HG03439 (cell line): ENCODE data around the gene TRPC6.
"Not testable (repeated sequence)": the region's sequence is repeated elsewhere in the genome, so short reads cannot be mapped to it uniquely, and the experiment has no call there.

Experiments used
- ATAC-seq: cut with Tn5 transposase; IDR thresholded peaks from one replicate; pipeline ENCODE4 v1.9.1; 2021; ENCODE audit warnings: mild to moderate bottlenecking, moderate library complexity; ENCODE audit not compliant: unreplicated experiment

TRPC6 gene

GRCh38 chr11:101456812-101457211 lies 127.0 kb downstream of the TRPC6 start:
- ATAC-seq, result no peak

DNA sequence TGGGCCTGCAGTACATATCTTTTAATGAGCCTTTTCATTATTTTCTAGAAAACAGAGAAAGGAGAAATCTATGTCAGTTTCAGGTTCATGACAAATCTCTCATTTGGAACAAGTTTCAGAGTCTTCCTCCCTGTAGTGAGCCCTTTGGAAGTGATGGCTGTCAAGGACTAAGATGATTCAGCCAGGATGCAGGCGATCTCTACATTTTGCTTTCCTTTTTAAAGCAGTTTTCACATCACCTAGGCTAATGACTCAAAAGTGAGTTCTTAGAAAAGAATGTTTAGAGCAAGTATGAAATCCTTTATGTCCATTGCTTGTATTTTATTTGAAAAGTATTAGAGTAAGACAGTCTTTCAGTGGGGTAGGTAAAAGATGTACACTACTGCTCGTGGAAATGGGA lies 130.1 kb downstream of the TRPC6 start:
- ATAC-seq, result no peak

GRCh38 chr11:101448881-101449442 lies 134.8 kb downstream of the TRPC6 start:
- ATAC-seq, result no peak

- no peak for ATAC-seq
Observed at GRCh38 chr11:101446726-101447125, 137.1 kb downstream of the TRPC6 start.

GRCh38 chr11:101446238-101446637 lies 137.6 kb downstream of the TRPC6 start:
- ATAC-seq, result no peak

- ATAC-seq, result no peak
Observed at GRCh38 chr11:101445761-101446160, 138.0 kb downstream of the TRPC6 start.

DNA sequence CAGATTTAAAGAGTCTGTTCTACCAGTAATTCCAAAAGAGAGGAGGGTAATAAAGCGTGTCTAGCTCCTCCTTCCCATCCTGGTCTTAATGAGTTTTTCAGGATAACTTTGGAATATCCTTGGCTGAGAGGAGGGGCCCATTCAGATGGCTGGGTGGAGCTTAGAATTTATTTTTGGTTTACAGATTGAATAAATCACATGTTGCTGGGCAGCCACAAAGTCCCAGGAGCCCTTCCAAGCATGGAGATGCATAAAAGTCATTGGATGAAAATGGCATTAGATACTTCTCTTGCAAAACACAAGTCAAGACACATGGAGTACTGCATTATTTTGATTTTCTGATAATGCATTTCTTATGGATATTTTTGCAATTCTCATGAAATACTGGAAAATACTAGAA lies 139.0 kb downstream of the TRPC6 start:
- no peak for ATAC-seq

- ATAC-seq, result no peak
Observed at GRCh38 chr11:101444164-101444563, 139.6 kb downstream of the TRPC6 start.

DNA sequence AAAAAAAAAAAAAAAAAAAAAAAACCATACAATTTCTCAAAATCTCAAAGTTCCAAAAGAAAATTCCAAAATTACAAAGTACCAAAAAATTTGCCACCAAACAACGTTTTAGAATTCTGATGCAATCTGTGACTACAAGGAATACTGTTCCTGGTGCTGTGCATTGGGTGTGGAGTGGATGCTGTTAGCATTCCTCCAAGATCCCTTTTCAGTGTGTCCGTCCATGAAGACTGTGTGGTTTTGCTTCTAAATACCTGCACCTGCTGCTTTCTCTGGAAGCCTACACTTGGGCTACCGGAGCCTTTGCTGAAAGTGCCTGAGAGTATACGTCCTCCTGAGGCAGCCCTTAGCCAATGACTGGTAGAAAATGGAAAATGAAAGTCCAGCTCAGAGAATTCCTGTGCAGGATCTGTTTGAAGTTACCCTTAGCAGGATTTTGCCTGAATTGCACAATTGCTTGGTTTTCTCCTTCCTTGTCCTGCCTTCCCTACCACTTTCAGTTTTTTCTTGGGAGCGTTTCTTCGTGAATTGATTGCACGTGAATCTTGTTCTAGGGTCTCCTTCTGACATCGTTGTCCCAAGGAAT lies 140.8 kb downstream of the TRPC6 start:
- ATAC-seq, result no peak

- no peak for ATAC-seq
Observed at GRCh38 chr11:101442171-101442570, 141.6 kb downstream of the TRPC6 start.

- no peak for ATAC-seq
Observed at GRCh38 chr11:101441747-101442146, 142.1 kb downstream of the TRPC6 start.

DNA sequence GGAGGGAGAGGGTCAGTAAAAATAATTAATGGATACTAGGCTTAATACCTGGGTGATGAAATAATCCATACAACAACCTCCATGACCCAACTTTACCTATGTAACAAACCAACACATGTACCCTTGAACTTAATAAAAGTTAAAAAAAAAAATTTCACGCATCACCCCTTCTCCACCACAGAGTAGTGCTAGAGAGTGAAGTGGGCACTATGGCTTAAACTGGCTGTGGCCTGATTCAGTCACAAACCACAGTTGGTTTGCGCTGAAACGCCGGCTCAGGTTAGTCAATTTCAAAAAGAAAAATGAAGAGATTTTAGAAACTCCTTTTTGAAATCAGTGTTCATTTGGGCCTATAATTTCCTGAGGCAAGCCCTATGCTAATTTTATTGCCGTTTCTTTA lies 144.3 kb downstream of the TRPC6 start:
- ATAC-seq, result no peak

DNA sequence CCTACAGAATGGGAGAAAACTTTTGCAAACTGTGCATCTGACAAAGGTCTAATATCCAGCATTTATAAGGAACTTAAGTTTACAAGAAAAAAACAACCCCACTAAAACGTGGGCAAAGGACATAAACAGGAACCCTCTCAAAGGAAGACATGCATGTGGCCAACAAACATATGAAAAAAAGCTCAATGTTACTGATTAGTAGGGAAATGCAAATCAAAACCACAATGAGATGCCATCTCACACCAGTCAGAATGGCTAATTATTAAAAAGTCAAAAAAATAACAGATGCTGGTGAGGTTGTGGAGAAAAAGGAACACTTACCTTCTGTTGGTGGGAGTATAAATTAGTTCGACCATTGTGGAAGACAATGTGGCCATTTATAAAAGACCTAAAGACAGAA lies 145.1 kb downstream of the TRPC6 start:
- not testable (repeated sequence) for ATAC-seq

DNA sequence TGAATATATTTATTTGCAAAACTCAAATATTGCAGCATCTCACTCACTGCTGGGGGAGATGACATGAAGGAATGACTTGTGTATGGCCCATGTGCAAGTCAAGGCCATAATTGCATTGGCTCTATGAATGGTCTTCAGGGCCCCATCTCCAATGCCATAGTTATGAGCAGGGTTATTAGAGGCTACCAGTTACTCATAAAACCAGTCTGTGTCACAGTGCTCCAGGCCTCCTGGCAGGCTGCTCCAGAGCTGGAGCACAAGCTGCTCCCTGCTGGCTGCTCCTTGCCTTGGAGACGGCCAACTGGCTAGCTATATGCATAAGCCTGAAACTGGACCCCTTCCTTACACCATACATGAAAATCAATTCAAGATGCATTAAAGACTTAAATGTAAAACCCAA lies 145.7 kb downstream of the TRPC6 start:
- no peak for ATAC-seq

DNA sequence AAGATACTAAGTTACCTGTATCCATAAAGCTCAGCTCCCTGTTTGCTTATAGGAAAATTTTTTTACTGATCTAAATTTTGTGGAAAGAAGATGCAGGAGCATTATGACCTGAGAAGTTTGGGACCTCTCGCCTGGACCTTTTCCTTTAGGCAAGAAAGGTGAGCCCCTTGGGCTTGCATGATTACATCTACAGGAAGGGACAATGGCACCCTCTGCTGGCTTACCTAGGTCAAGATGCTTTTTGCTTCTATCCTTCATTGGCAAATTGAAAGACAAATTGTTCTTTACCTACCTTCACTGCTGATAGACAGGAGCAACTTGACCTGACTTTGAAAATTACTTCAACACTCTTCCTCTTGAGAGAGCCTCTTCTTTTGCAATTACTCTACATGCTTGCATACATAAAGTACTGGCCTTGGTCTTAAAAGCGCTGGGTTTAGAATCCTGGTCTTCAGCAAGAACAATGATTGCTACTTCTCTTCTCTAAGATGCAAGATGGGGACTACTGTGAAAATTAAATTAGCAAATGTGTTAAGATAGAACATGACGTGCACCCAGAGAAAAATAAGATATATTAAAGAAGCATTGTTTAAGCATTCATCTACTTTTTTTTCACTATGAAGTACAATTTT lies 147.2 kb downstream of the TRPC6 start:
- no peak for ATAC-seq

DNA sequence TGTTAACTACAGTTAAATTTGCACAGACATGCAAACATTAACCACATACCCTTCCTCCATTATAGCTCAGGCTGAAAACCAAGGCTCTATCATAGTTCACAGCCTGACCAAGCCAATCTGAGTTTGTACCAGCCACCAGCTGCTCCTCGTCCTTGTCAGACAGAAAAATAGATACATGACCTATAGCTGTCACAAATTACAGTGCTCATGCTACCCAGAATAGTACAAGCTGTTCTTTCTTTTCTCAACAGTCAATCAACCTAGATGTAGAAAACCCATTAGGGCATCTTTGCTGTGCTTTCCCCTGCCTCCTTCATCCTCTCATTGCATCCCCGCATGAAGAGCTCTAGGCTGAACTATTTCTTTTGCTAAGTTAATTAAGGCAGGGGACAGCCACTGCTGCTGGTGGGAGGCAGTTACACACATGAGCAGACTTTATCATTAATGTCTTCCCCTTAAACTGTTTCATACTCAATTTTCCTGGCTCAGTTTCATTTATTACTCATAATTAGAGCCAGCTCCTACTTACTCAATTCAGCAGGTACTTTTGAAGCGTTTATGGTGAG lies 148.3 kb downstream of the TRPC6 start:
- no peak for ATAC-seq

GRCh38 chr11:101434026-101434643 lies 149.7 kb downstream of the TRPC6 start:
- ATAC-seq, result no peak

DNA sequence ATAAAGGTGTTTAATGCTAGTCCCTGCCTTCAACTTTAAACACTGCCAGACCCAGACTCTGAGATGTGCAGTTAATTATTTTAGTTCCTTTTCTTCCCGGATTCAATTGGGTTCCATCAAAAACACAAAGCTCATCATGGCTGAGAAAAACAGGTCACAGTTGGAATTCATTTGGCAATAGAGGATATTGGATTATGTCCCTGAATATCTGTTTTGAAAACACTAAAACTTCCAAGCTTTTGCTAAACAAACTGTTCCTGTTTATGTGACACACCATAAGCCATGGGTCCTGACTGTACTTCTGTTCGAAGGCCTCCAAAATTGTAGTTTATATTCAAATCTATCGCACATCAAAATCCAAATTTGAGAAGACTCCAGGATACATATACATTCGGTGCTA lies 150.7 kb downstream of the TRPC6 start:
- ATAC-seq, result no peak

DNA sequence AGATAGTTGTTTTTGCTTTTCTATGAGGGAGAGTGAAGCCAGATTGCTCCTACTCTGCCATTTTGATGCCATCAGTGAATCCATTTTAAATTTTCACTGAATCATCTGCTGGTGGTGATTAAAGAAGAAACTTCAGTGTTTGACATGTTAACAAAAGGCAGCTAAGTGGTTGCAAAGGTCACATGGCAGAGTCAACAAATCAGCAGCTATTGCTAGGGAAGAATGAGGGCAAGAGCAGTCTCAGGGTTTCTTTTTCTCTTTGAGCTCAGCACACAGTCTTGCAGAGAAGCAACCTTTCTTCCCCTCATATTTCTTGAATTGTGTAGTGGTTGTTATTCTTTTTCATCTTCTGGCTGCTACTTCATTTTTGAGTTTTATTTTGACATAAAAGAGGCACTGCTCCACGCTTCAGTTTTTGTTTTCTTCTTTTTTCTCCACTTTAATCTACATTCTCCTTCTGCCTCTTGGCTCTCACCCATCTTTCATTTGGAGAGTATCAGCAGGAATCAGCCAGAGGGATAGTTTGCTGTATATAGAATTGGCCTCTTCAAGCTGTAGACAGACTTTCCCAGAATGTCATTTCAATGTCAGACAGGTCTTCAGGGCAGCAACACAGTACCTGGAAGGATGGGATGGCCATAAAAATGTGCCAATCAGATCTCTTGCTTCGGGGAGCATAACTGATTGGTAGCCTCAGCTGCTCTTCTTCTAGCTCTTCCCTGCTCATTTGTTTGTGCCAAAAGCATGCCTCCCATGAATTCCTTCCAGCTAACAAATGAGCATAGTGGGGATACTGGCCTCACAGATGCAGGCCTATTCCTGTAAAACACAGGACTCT lies 153.9 kb downstream of the TRPC6 start:
- ATAC-seq, result no peak

DNA sequence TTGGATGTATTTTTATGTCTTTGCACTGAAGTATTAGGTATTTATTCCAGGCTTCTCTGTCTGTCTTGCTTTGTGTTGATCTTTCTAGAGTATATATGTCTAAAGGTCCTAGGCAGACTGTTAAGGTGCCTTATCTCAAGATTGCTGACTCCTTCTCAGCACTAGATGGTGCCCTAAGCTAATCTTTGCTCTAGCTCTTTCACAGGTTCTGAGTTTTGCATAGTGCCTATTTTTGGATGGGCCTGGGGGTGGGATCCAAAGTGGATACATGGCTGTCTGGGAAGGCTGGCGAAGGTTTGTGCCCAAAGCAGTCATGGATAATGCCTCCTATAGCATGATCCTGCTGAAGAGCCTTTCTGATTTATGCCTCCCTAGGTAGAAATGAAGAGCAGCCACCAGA lies 154.9 kb downstream of the TRPC6 start:
- ATAC-seq, result no peak

DNA sequence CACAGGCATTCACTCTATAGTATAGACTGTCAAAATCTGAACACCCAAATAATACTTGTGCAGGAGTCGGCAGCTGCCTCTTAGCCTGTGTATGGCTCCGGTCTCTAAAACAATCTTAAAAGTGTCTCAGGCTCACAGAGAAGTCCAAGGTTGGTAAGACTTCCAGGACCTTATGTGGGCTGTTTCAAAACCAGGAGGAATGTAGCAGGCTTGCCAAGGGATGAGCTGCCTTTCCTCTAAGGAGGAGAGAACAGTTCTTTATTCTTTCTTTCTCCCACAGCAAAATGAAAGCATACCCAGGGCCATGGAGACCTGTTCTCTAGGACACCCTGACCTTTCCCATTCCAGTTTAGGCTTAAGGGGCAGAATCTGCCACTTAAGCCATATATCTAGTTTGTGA lies 176.5 kb downstream of the TRPC6 start:
- ATAC-seq, result no peak
